Hematopoietic multipotent progenitor cell (in vitro differentiated cells): ENCODE measurements around the gene SLC37A1. TPM values are rescaled to one million over a fixed set of nuclear protein-coding genes. Genes with fewer than 3 reads are reported as not detected.

Source experiments
- DNase-seq, 3 donors: peaks; one replicate each; pipeline ENCODE4 v3.0.0-alpha.2; 2011 to 2015; ENCODE audit warnings: low read depth in 2 of 3, low spot score in 2 of 3
- total RNA-seq: library from RNA; depleted of rRNA; stranded (reverse); fragments of >200 nt; gene quantifications from one replicate; pipeline ENCODE4 v1.2.3, GENCODE V29; 2012

The SLC37A1 gene
- total RNA-seq, 1 donor = 50.9 TPM

GRCh38 chr21:42524341-42525028 is 10.8 kb downstream of the SLC37A1 start:
- peak in 2 of 3 donors; percentile 76 to 94 for DNase-seq

- no peak for DNase-seq
These were observed 11.5 kb downstream of the SLC37A1 start for GRCh38 chr21:42525029-42525581.

GRCh38 chr21:42525676-42526378 is 12.2 kb downstream of the SLC37A1 start:
- DNase-seq = no peak

GRCh38 chr21:42526379-42526727 is 12.7 kb downstream of the SLC37A1 start:
- no peak for DNase-seq

- DNase-seq = no peak
These were observed 13.5 kb downstream of the SLC37A1 start for GRCh38 chr21:42527127-42527488.

- DNase-seq = peak in 2 of 3 donors; percentile 42 to 79
These were observed 14.0 kb downstream of the SLC37A1 start for GRCh38 chr21:42527489-42528158.

- no peak for DNase-seq
These were observed 16.5 kb downstream of the SLC37A1 start for GRCh38 chr21:42530167-42530518.

- no peak for DNase-seq
These were observed 18.1 kb downstream of the SLC37A1 start for GRCh38 chr21:42531771-42532170.

- peak in 2 of 3 donors; percentile 53 to 86 for DNase-seq
These were observed 19.0 kb downstream of the SLC37A1 start for GRCh38 chr21:42532466-42533181.

GRCh38 chr21:42533306-42533962 is 19.8 kb downstream of the SLC37A1 start:
- no peak for DNase-seq

- DNase-seq = no peak
These were observed 20.3 kb downstream of the SLC37A1 start for GRCh38 chr21:42533963-42534355.

- peak in 2 of 3 donors; percentile 55 to 56 for DNase-seq
These were observed 21.0 kb downstream of the SLC37A1 start for GRCh38 chr21:42534421-42535378.

GRCh38 chr21:42535602-42536171 is 22.0 kb downstream of the SLC37A1 start:
- no peak for DNase-seq

GRCh38 chr21:42536601-42537000 is 22.9 kb downstream of the SLC37A1 start:
- DNase-seq = no peak

GRCh38 chr21:42537106-42537742 is 23.6 kb downstream of the SLC37A1 start:
- DNase-seq = peak in 2 of 3 donors; percentile 55 to 76

- no peak for DNase-seq
These were observed 25.0 kb downstream of the SLC37A1 start for GRCh38 chr21:42538479-42539275.

- no peak for DNase-seq
These were observed 25.7 kb downstream of the SLC37A1 start for GRCh38 chr21:42539342-42539741.

GRCh38 chr21:42539931-42540343 is 26.3 kb downstream of the SLC37A1 start:
- no peak for DNase-seq
